HEK293 (cell line): ENCODE data around the gene AP1B1.

ENCODE experiments used
- GLIS2 ChIP-seq: fragments of 450-650 bp; formaldehyde crosslinking; IDR thresholded peaks from 2 replicates; pipeline ENCODE4 v1.5.1; 2016; ENCODE audit warnings: missing biosample characterization, missing genetic modification characterization
- KLF16 ChIP-seq: fragments of 450-650 bp; formaldehyde crosslinking; IDR thresholded peaks from 2 replicates; pipeline ENCODE4 v1.5.1; 2017; ENCODE audit warnings: missing biosample characterization, missing genetic modification characterization
- REST ChIP-seq: fragments of 450-650 bp; formaldehyde crosslinking; IDR thresholded peaks from 2 replicates; pipeline ENCODE4 v1.5.1; 2016; ENCODE audit warnings: missing biosample characterization, missing genetic modification characterization
- SP3 ChIP-seq: fragments of 450-650 bp; formaldehyde crosslinking; IDR thresholded peaks from 2 replicates; pipeline ENCODE4 v1.5.1; 2016; ENCODE audit warnings: missing biosample characterization, missing genetic modification characterization
- SP7 ChIP-seq: fragments of 450-650 bp; formaldehyde crosslinking; IDR thresholded peaks from 2 replicates; pipeline ENCODE4 v1.5.1; 2016; ENCODE audit warnings: missing biosample characterization, missing genetic modification characterization
- ZBTB11 ChIP-seq: fragments of 450-650 bp; formaldehyde crosslinking; conservative IDR thresholded peaks from 2 replicates; pipeline ENCODE4 v1.5.1; 2016; ENCODE audit warnings: low read depth, missing biosample characterization, missing genetic modification characterization
- ZFP41 ChIP-seq: fragments of 450-650 bp; formaldehyde crosslinking; IDR thresholded peaks from 2 replicates; pipeline ENCODE4 v1.5.1; 2016; ENCODE audit warnings: missing biosample characterization, missing genetic modification characterization, borderline replicate concordance
- ZNF10 ChIP-seq: fragments of 450-650 bp; formaldehyde crosslinking; IDR thresholded peaks from 2 replicates; pipeline ENCODE4 v1.5.1; 2017; ENCODE audit warnings: missing biosample characterization, missing genetic modification characterization
- ZNF16 ChIP-seq: fragments of 450-650 bp; formaldehyde crosslinking; IDR thresholded peaks from 2 replicates; pipeline ENCODE4 v1.5.1; 2016; ENCODE audit warnings: low read depth, missing biosample characterization, missing genetic modification characterization
- ZNF280D ChIP-seq: fragments of 450-650 bp; formaldehyde crosslinking; IDR thresholded peaks from 2 replicates; pipeline ENCODE4 v1.5.1; 2016; ENCODE audit warnings: missing biosample characterization, missing genetic modification characterization
- ZNF639 ChIP-seq: fragments of 450-650 bp; formaldehyde crosslinking; IDR thresholded peaks from 2 replicates; pipeline ENCODE4 v1.5.1; 2016; ENCODE audit warnings: missing biosample characterization, missing genetic modification characterization
- ZNF664 ChIP-seq: fragments of 450-650 bp; formaldehyde crosslinking; IDR thresholded peaks from 2 replicates; pipeline ENCODE4 v1.5.1; 2016; ENCODE audit warnings: missing biosample characterization, missing genetic modification characterization
- ZNF701 ChIP-seq: fragments of 450-650 bp; formaldehyde crosslinking; IDR thresholded peaks from 2 replicates; pipeline ENCODE4 v1.5.1; 2016; ENCODE audit warnings: missing biosample characterization, missing genetic modification characterization
- ZNF792 ChIP-seq: fragments of 450-650 bp; formaldehyde crosslinking; IDR thresholded peaks from 2 replicates; pipeline ENCODE4 v1.5.1; 2016; ENCODE audit warnings: missing biosample characterization, missing genetic modification characterization
- ZNF830 ChIP-seq: fragments of 450-650 bp; IDR thresholded peaks from 2 replicates; pipeline ENCODE4 v1.5.0; 2018; ENCODE audit warnings: missing biosample characterization, missing genetic modification characterization, low read depth, mild to moderate bottlenecking, moderate library complexity
- ZSCAN23 ChIP-seq: fragments of 450-650 bp; formaldehyde crosslinking; IDR thresholded peaks from 2 replicates; pipeline ENCODE4 v1.5.1; 2016; ENCODE audit warnings: missing biosample characterization, missing genetic modification characterization
- TF ChIP-seq, protein P1 (sequence below): fragments of 450-650 bp; formaldehyde crosslinking; IDR thresholded peaks from 2 replicates; pipeline ENCODE4 v1.5.1; 2016; ENCODE audit warnings: missing biosample characterization, missing genetic modification characterization, borderline replicate concordance
- TF ChIP-seq, protein P2 (sequence below): fragments of 450-650 bp; formaldehyde crosslinking; optimal IDR thresholded peaks from 2 replicates; pipeline ENCODE3; 2016; ENCODE audit warnings: missing biosample characterization, mild to moderate bottlenecking, missing genetic modification characterization
- TF ChIP-seq, protein P3 (sequence below): fragments of 450-650 bp; formaldehyde crosslinking; IDR thresholded peaks from 2 replicates; pipeline ENCODE4 v1.5.1; 2016; ENCODE audit warnings: missing biosample characterization, missing genetic modification characterization

The AP1B1 gene

DNA sequence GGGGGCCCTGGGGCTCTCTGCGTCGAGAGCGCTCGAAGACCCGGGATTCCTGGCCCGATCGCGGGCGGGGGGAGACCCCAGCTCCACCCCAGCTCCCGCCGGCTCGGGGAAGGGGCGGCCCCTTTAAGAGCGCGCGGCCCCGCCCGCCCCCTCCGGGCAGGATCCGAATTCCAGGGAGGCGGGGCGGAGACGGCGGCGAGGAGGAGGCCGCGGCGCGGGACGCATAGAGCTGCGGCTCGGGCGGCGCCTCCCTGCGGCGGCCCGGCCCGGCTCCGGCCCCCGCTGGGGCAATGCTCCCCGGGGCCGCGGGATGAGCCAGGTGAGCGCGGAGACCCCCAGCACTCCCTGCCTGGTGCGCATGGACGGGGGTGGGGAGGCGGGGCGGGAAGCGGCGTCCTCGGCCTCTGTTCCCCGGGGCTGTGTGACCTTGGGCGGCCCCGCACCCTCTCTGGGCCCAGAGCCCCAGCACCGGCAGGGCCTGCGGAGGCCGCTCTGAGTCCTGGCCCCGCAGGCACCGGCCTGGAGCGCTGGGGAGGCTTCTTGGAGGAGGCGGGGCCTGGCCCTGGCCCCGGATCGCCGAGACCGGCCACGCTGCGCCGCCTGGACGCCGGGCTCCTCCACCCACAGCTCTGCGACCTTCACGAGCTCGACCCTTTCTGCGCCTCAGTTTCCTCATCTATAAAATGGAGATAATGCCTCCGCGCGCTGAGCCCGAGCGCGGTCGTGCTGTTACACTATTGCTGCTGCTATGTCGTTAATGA is 81.4 kb downstream of the AP1B1 start (continued):
- TF ChIP-seq, protein P1, sequence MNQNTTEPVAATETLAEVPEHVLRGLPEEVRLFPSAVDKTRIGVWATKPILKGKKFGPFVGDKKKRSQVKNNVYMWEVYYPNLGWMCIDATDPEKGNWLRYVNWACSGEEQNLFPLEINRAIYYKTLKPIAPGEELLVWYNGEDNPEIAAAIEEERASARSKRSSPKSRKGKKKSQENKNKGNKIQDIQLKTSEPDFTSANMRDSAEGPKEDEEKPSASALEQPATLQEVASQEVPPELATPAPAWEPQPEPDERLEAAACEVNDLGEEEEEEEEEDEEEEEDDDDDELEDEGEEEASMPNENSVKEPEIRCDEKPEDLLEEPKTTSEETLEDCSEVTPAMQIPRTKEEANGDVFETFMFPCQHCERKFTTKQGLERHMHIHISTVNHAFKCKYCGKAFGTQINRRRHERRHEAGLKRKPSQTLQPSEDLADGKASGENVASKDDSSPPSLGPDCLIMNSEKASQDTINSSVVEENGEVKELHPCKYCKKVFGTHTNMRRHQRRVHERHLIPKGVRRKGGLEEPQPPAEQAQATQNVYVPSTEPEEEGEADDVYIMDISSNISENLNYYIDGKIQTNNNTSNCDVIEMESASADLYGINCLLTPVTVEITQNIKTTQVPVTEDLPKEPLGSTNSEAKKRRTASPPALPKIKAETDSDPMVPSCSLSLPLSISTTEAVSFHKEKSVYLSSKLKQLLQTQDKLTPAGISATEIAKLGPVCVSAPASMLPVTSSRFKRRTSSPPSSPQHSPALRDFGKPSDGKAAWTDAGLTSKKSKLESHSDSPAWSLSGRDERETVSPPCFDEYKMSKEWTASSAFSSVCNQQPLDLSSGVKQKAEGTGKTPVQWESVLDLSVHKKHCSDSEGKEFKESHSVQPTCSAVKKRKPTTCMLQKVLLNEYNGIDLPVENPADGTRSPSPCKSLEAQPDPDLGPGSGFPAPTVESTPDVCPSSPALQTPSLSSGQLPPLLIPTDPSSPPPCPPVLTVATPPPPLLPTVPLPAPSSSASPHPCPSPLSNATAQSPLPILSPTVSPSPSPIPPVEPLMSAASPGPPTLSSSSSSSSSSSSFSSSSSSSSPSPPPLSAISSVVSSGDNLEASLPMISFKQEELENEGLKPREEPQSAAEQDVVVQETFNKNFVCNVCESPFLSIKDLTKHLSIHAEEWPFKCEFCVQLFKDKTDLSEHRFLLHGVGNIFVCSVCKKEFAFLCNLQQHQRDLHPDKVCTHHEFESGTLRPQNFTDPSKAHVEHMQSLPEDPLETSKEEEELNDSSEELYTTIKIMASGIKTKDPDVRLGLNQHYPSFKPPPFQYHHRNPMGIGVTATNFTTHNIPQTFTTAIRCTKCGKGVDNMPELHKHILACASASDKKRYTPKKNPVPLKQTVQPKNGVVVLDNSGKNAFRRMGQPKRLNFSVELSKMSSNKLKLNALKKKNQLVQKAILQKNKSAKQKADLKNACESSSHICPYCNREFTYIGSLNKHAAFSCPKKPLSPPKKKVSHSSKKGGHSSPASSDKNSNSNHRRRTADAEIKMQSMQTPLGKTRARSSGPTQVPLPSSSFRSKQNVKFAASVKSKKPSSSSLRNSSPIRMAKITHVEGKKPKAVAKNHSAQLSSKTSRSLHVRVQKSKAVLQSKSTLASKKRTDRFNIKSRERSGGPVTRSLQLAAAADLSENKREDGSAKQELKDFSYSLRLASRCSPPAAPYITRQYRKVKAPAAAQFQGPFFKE = no peak
- no peak for TF ChIP-seq ZFP41 (tag by site-specific recombination)
- no peak for TF ChIP-seq ZNF664 (tag by site-specific recombination)
- TF ChIP-seq ZSCAN23 = no peak
- TF ChIP-seq, protein P2, sequence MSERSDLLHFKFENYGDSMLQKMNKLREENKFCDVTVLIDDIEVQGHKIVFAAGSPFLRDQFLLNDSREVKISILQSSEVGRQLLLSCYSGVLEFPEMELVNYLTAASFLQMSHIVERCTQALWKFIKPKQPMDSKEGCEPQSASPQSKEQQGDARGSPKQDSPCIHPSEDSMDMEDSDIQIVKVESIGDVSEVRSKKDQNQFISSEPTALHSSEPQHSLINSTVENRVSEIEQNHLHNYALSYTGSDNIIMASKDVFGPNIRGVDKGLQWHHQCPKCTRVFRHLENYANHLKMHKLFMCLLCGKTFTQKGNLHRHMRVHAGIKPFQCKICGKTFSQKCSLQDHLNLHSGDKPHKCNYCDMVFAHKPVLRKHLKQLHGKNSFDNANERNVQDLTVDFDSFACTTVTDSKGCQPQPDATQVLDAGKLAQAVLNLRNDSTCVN (tag by site-specific recombination) = peak; percentile 84
- no peak for TF ChIP-seq ZBTB11 (tag by site-specific recombination)
- no peak for TF ChIP-seq REST
- TF ChIP-seq KLF16 (tag by site-specific recombination) = 0 out of 2 replicates have a peak, but pooled peaks have one; percentile 13
- no peak for TF ChIP-seq ZNF639 (tag by site-specific recombination)
- no peak for TF ChIP-seq GLIS2 (tag by site-specific recombination)
- TF ChIP-seq ZNF10 = no peak
- TF ChIP-seq SP3 (tag by site-specific recombination) = peak; percentile 31; the same call in 1 of the 2 replicates
- TF ChIP-seq ZNF16 (tag by site-specific recombination) = no peak
- TF ChIP-seq, protein P3, sequence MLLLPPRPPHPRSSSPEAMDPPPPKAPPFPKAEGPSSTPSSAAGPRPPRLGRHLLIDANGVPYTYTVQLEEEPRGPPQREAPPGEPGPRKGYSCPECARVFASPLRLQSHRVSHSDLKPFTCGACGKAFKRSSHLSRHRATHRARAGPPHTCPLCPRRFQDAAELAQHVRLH (tag by site-specific recombination) = 0 out of 2 replicates have a peak, but pooled peaks have one; percentile 12
- no peak for TF ChIP-seq ZNF830 (tag by site-specific recombination)
- TF ChIP-seq ZNF280D = no peak
- TF ChIP-seq SP7 (tag by site-specific recombination) = no peak
- no peak for TF ChIP-seq ZNF792 (tag by site-specific recombination)
- no peak for TF ChIP-seq ZNF701 (tag by site-specific recombination)
